Activated CD4-positive, alpha-beta T cell treated with anti-CD3 and anti-CD28 coated beads for 36 hours (primary cell): ENCODE measurements around the gene RENBP. TPM values are rescaled to one million over a fixed set of nuclear protein-coding genes. Genes with fewer than 3 reads are reported as not detected.

Source experiments
- ATAC-seq: fragments of 200-7000 bp; cut with Tn5 transposase; one replicate; pipeline ENCODE4 v1.10.0; 2021; ENCODE audit warnings: mild to moderate bottlenecking, moderate library complexity
- CTCF ChIA-PET: fragments of 350-600 bp; sonication (Branson Sonifier 250); formaldehyde crosslinking; loops from one replicate; lab custom pipeline; 2021; ENCODE audit warnings: antibody characterized with exemption; lab: Charles Lee
- POLR2A ChIA-PET: fragments of 350-600 bp; sonication (Branson Sonifier 250); formaldehyde crosslinking; loops from one replicate; lab custom pipeline; 2021; ENCODE audit warnings: antibody characterized with exemption, inconsistent platforms; lab: Charles Lee
- DNase-seq: peaks from one replicate; pipeline ENCODE4 v3.0.0-alpha.2; 2020
- H3K27ac Mint-ChIP-seq: one replicate; pipeline ENCODE4 v1.8.0; 2021; ENCODE audit warnings: mixed read lengths
- H3K27me3 Mint-ChIP-seq: one replicate; pipeline ENCODE4 v1.8.0; 2021; ENCODE audit warnings: mixed read lengths
- H3K36me3 Mint-ChIP-seq: one replicate; pipeline ENCODE4 v1.8.0; 2021; ENCODE audit warnings: low read depth, mixed read lengths
- H3K4me1 Mint-ChIP-seq: one replicate; pipeline ENCODE4 v1.8.0; 2021; ENCODE audit warnings: mixed read lengths
- H3K4me3 Mint-ChIP-seq: one replicate; pipeline ENCODE4 v1.8.0; 2021; ENCODE audit warnings: mild to moderate bottlenecking, moderate library complexity, mixed read lengths
- H3K9me3 Mint-ChIP-seq: one replicate; pipeline ENCODE4 v1.8.0; 2021; ENCODE audit warnings: low read depth, mixed read lengths
- intact Hi-C, 2 experiments: fragments of 100-400 bp; cut with DNase I in 1 of 2; cut with micrococcal nuclease in 1 of 2; formaldehyde crosslinking; loops; one replicate each; pipeline versions ENCODE4 v1.14.2 to v1.15.1; 2022 to 2024; cut with DNase I, micrococcal nuclease
- total RNA-seq, 2 experiments: library from RNA; stranded (reverse); gene quantifications; one replicate each; pipeline ENCODE4 v1.2.3, GENCODE V29; 2021

RENBP gene
- total RNA-seq, 2 experiments from 2014 or later: 6.0 to 8.1 TPM

GRCh38 chrX:153920546-153920945 lies 23.9 kb downstream of the RENBP start:
- ATAC-seq: no peak
- ChIA-PET POLR2A (no interaction called here), CTCF (interaction anchor here (0.9 kb wide), 1 partner anchor 26 kb away, joined by 3 read pairs; no protein-coding TSS in a partner anchor)
- H3K4me3 Mint-ChIP-seq: no peak overlapping the region
- H3K4me1 Mint-ChIP-seq: peaks cover 19% of the 10 kb centered on the region
- H3K27me3 Mint-ChIP-seq: no peaks in the 10 kb centered on the region
- intact Hi-C loops: loop anchor here in 1 of 2 experiments (10.0 kb wide), 1 partner anchor 454 kb away; the partner anchor contains the start of genes EMD and FLNA
- H3K36me3 Mint-ChIP-seq: peaks cover 38% of the 10 kb centered on the region
- H3K9me3 Mint-ChIP-seq: no peaks in the 10 kb centered on the region
- no peak overlapping the region for H3K27ac Mint-ChIP-seq
- no peak for DNase-seq

GRCh38 chrX:153919281-153919680 lies 25.2 kb downstream of the RENBP start:
- intact Hi-C loops: no loop called here
- POLR2A ChIA-PET: no interaction called here
- no peak for ATAC-seq
- Mint-ChIP-seq H3K9me3 (no peaks in the 10 kb centered on the region), H3K36me3 (peaks cover 35% of the 10 kb centered on the region), H3K27me3 (no peaks in the 10 kb centered on the region), H3K4me1 (peaks cover 17% of the 10 kb centered on the region), H3K27ac (no peak overlapping the region), H3K4me3 (no peak overlapping the region)
- no peak for DNase-seq
- CTCF ChIA-PET: no interaction called here

GRCh38 chrX:153917869-153918268 lies 26.6 kb downstream of the RENBP start:
- H3K4me3 Mint-ChIP-seq: no peak overlapping the region
- H3K36me3 Mint-ChIP-seq: peaks cover 31% of the 10 kb centered on the region
- no peaks in the 10 kb centered on the region for H3K27me3 Mint-ChIP-seq
- CTCF ChIA-PET: no interaction called here
- H3K4me1 Mint-ChIP-seq: peaks cover 8% of the 10 kb centered on the region
- POLR2A ChIA-PET: interaction anchor here (0.7 kb wide), 1 partner anchor 31 kb away, joined by 3 read pairs; no protein-coding TSS in a partner anchor
- DNase-seq (no peak), ATAC-seq (no peak)
- no peak overlapping the region for H3K27ac Mint-ChIP-seq
- intact Hi-C loops: no loop called here
- no peaks in the 10 kb centered on the region for H3K9me3 Mint-ChIP-seq

GRCh38 chrX:153913701-153914100 lies 30.7 kb downstream of the RENBP start:
- ChIA-PET CTCF (no interaction called here), POLR2A (no interaction called here)
- intact Hi-C loops: no loop called here
- H3K4me1 Mint-ChIP-seq: peaks cover 4% of the 10 kb centered on the region
- no peak overlapping the region for H3K4me3 Mint-ChIP-seq
- H3K36me3 Mint-ChIP-seq: peaks cover 22% of the 10 kb centered on the region
- H3K27me3 Mint-ChIP-seq: no peaks in the 10 kb centered on the region
- H3K27ac Mint-ChIP-seq: no peak overlapping the region
- DNase-seq (no peak), ATAC-seq (no peak)
- H3K9me3 Mint-ChIP-seq: no peaks in the 10 kb centered on the region

GRCh38 chrX:153913211-153913610 lies 31.2 kb downstream of the RENBP start:
- CTCF ChIA-PET: interaction anchor here (0.9 kb wide), 1 partner anchor 31 kb away, joined by 3 read pairs; the partner anchor contains the start of gene RENBP
- H3K9me3 Mint-ChIP-seq: no peaks in the 10 kb centered on the region
- H3K27me3 Mint-ChIP-seq: no peaks in the 10 kb centered on the region
- H3K4me3 Mint-ChIP-seq: no peak overlapping the region
- POLR2A ChIA-PET: no interaction called here
- no peak overlapping the region for H3K27ac Mint-ChIP-seq
- intact Hi-C loops: no loop called here
- no peak for DNase-seq
- H3K36me3 Mint-ChIP-seq: peaks cover 22% of the 10 kb centered on the region
- peaks cover 4% of the 10 kb centered on the region for H3K4me1 Mint-ChIP-seq
- ATAC-seq: no peak

- H3K9me3 Mint-ChIP-seq: no peaks in the 10 kb centered on the region
- peaks cover 14% of the 10 kb centered on the region for H3K36me3 Mint-ChIP-seq
- H3K27ac Mint-ChIP-seq: peak overlapping the region; percentile 59
- DNase-seq: no peak
- CTCF ChIA-PET: interaction anchor here (2.3 kb wide), 1 partner anchor 13 kb away, joined by 8 read pairs; no protein-coding TSS in a partner anchor
- no peaks in the 10 kb centered on the region for H3K27me3 Mint-ChIP-seq
- H3K4me3 Mint-ChIP-seq: no peak overlapping the region
- no peak for ATAC-seq
- intact Hi-C loops: no loop called here
- peaks cover 4% of the 10 kb centered on the region for H3K4me1 Mint-ChIP-seq
- POLR2A ChIA-PET: no interaction called here
Observed at GRCh38 chrX:153911798-153912197, 32.6 kb downstream of the RENBP start.

GRCh38 chrX:153910446-153910845 lies 34.0 kb downstream of the RENBP start:
- peaks cover 8% of the 10 kb centered on the region for H3K4me1 Mint-ChIP-seq
- POLR2A ChIA-PET: no interaction called here
- H3K27ac Mint-ChIP-seq: no peak overlapping the region
- CTCF ChIA-PET: interaction anchor here (0.5 to 2.3 kb wide), 2 partner anchors 14 to 15 kb away, joined by 4 to 8 read pairs; no protein-coding TSS in a partner anchor
- no peaks in the 10 kb centered on the region for H3K27me3 Mint-ChIP-seq
- H3K4me3 Mint-ChIP-seq: no peak overlapping the region
- DNase-seq: no peak
- intact Hi-C loops: no loop called here
- no peaks in the 10 kb centered on the region for H3K9me3 Mint-ChIP-seq
- ATAC-seq: no peak
- H3K36me3 Mint-ChIP-seq: peaks cover 7% of the 10 kb centered on the region

- POLR2A ChIA-PET: no interaction called here
- H3K4me1 Mint-ChIP-seq: peaks cover 8% of the 10 kb centered on the region
Observed at GRCh38 chrX:153909980-153910360, 34.5 kb downstream of the RENBP start.

GRCh38 chrX:153909024-153909979 lies 35.1 kb downstream of the RENBP start:
- peaks cover 11% of the 10 kb centered on the region for H3K4me1 Mint-ChIP-seq
- H3K36me3 Mint-ChIP-seq: peaks cover 5% of the 10 kb centered on the region
- no peak overlapping the region for H3K27ac Mint-ChIP-seq
- ATAC-seq (peak; percentile 24), DNase-seq (no peak)
- no peaks in the 10 kb centered on the region for H3K9me3 Mint-ChIP-seq
- ChIA-PET CTCF (no interaction called here), POLR2A (no interaction called here)
- intact Hi-C loops: no loop called here
- H3K4me3 Mint-ChIP-seq: no peak overlapping the region
- H3K27me3 Mint-ChIP-seq: no peaks in the 10 kb centered on the region

More at GRCh38 chrX:153909980-153910360, 34.5 kb downstream of the RENBP start:
- Mint-ChIP-seq H3K27me3 (no peaks in the 10 kb centered on the region), H3K9me3 (no peaks in the 10 kb centered on the region), H3K27ac (no peak overlapping the region), H3K36me3 (peaks cover 7% of the 10 kb centered on the region), H3K4me3 (no peak overlapping the region)
- no peak for ATAC-seq
- intact Hi-C loops: no loop called here
- DNase-seq: no peak
- CTCF ChIA-PET: no interaction called here

GRCh38 chrX:153908219-153908860 lies 36.1 kb downstream of the RENBP start:
- no peaks in the 10 kb centered on the region for H3K9me3 Mint-ChIP-seq
- no peak for DNase-seq
- H3K27ac Mint-ChIP-seq: no peak overlapping the region
- intact Hi-C loops: no loop called here
- peaks cover 2% of the 10 kb centered on the region for H3K36me3 Mint-ChIP-seq
- CTCF ChIA-PET: interaction anchor here (0.7 kb wide), 1 partner anchor 164 kb away, joined by 3 read pairs; no protein-coding TSS in a partner anchor
- peaks cover 20% of the 10 kb centered on the region for H3K4me1 Mint-ChIP-seq
- no peak overlapping the region for H3K4me3 Mint-ChIP-seq
- H3K27me3 Mint-ChIP-seq: no peaks in the 10 kb centered on the region
- ATAC-seq: no peak
- POLR2A ChIA-PET: no interaction called here

- Mint-ChIP-seq H3K27me3 (no peaks in the 10 kb centered on the region), H3K4me3 (no peak overlapping the region)
Observed at GRCh38 chrX:153907456-153907855, 37.0 kb downstream of the RENBP start.

More at GRCh38 chrX:153907456-153907855, 37.0 kb downstream of the RENBP start:
- intact Hi-C loops: no loop called here
- peaks cover 2% of the 10 kb centered on the region for H3K36me3 Mint-ChIP-seq
- no peak for ATAC-seq
- no peaks in the 10 kb centered on the region for H3K9me3 Mint-ChIP-seq
- no peak overlapping the region for H3K27ac Mint-ChIP-seq
- CTCF ChIA-PET: interaction anchor here (0.7 kb wide), 1 partner anchor 163 kb away, joined by 3 read pairs; no protein-coding TSS in a partner anchor
- DNase-seq: no peak
- peaks cover 23% of the 10 kb centered on the region for H3K4me1 Mint-ChIP-seq
- POLR2A ChIA-PET: interaction anchor here (1.0 kb wide), 1 partner anchor 18 kb away, joined by 3 read pairs; the partner anchor contains the start of gene ARHGAP4
